AG04449 (cell line): ENCODE results near the gene ACADM.

Experiments used
- CTCF ChIA-PET: fragments of 350-600 bp; formaldehyde crosslinking; extraction: SDS; loops from one replicate; lab custom pipeline; 2021; ENCODE audit warnings: antibody characterized with exemption; lab: Yijun Ruan, JAX
- POLR2A ChIA-PET: fragments of 400-600, 350-600 bp; formaldehyde crosslinking; extraction: SDS; loops from one replicate; lab custom pipeline; 2020; ENCODE audit warnings: antibody characterized with exemption, inconsistent platforms; lab: Yijun Ruan, JAX
- DNase-seq: peaks from one replicate; pipeline ENCODE4 v3.0.0-alpha.2; 2010; ENCODE audit warnings: low read depth, low spot score
- H3K4me3 ChIP-seq: 2 replicates; pipeline ENCODE4 v1.5.1; 2011; ENCODE audit warnings: low read depth, mild to moderate bottlenecking, control low read depth, low read length
- TF ChIP-seq, protein P1 (sequence below): IDR thresholded peaks from one replicate; pipeline ENCODE4 v1.5.1; 2011; ENCODE audit warnings: mild to moderate bottlenecking, moderate library complexity, low read length, control low read depth, inconsistent platforms; ENCODE audit not compliant: insufficient read depth; ENCODE audit errors: missing control alignments

The ACADM gene

GRCh38 chr1:75708910-75709309, 15.6 kb upstream of the ACADM start:
- TF ChIP-seq, protein P1, sequence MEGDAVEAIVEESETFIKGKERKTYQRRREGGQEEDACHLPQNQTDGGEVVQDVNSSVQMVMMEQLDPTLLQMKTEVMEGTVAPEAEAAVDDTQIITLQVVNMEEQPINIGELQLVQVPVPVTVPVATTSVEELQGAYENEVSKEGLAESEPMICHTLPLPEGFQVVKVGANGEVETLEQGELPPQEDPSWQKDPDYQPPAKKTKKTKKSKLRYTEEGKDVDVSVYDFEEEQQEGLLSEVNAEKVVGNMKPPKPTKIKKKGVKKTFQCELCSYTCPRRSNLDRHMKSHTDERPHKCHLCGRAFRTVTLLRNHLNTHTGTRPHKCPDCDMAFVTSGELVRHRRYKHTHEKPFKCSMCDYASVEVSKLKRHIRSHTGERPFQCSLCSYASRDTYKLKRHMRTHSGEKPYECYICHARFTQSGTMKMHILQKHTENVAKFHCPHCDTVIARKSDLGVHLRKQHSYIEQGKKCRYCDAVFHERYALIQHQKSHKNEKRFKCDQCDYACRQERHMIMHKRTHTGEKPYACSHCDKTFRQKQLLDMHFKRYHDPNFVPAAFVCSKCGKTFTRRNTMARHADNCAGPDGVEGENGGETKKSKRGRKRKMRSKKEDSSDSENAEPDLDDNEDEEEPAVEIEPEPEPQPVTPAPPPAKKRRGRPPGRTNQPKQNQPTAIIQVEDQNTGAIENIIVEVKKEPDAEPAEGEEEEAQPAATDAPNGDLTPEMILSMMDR: no peak
- ChIA-PET CTCF (no interaction called here), POLR2A (no interaction called here)
- no peak overlapping the region for H3K4me3 ChIP-seq
- no peak for DNase-seq

DNA sequence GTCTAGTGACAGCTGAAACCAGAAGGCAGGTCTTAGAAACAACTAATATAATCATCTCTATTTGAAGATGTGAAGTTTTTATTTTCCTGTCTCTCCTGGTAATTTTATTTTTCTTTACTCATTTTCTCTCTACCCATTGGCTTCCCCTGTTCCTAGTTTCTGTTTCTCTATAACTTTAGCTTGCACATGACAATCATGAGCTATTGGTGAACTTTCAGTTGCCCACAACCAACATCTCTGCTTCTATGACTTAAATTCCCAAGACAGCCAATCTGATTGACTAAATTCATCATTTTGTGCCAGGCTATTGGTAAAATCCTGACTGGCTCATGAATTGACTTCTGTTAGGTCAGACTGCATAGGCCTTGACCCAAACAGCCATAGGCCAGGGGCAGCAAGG, 13.7 kb upstream of the ACADM start:
- POLR2A ChIA-PET: interaction anchor here (0.6 kb wide), 1 partner anchor 89 kb away, joined by 3 read pairs; no protein-coding TSS in a partner anchor

GRCh38 chr1:75711846-75712245, 12.7 kb upstream of the ACADM start:
- H3K4me3 ChIP-seq: no peak overlapping the region
- no peak for DNase-seq
- CTCF ChIA-PET: no interaction called here
- TF ChIP-seq, protein P1: no peak
- POLR2A ChIA-PET: no interaction called here

More for the DNA sequence above, 13.7 kb upstream of the ACADM start:
- TF ChIP-seq, protein P1: no peak
- CTCF ChIA-PET: no interaction called here
- H3K4me3 ChIP-seq: no peak overlapping the region
- DNase-seq: no peak

GRCh38 chr1:75712306-75712705, 12.2 kb upstream of the ACADM start:
- ChIA-PET POLR2A (no interaction called here), CTCF (no interaction called here)
- TF ChIP-seq, protein P1: no peak
- no peak for DNase-seq
- no peak overlapping the region for H3K4me3 ChIP-seq

GRCh38 chr1:75719810-75720209, 4.7 kb upstream of the ACADM start:
- DNase-seq: no peak
- POLR2A ChIA-PET: no interaction called here
- CTCF ChIA-PET: no interaction called here
- no peak overlapping the region for H3K4me3 ChIP-seq
- TF ChIP-seq, protein P1: no peak

DNA sequence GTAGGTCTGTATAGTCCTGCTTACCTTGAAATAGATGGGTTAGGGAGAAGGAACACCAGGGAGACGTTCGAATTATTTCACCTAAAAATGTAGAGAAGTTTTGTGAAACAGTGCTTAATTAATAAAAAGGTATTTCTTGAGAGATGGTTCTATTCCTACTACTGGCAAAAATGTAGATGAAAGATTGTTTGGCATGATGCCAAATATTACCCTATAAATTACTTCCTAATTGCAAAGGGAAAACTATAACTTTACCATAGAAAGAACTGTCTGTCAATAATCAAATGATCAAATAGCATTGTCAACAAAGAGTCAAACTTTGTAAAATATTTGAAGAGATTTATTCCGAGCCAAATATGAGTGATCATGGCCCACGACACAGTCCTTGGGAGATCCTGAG, 4.2 kb upstream of the ACADM start:
- ChIA-PET CTCF (no interaction called here), POLR2A (no interaction called here)
- no peak overlapping the region for H3K4me3 ChIP-seq
- no peak for DNase-seq
- TF ChIP-seq, protein P1: no peak
